ENCODE results near the gene RAB34. TPM values are rescaled to one million over a fixed set of nuclear protein-coding genes. Genes with fewer than 3 reads are reported as not detected.

RAB34 gene
- total RNA-seq, 2 donors from 2014 or later = 6.2 to 14.0 TPM

DNA sequence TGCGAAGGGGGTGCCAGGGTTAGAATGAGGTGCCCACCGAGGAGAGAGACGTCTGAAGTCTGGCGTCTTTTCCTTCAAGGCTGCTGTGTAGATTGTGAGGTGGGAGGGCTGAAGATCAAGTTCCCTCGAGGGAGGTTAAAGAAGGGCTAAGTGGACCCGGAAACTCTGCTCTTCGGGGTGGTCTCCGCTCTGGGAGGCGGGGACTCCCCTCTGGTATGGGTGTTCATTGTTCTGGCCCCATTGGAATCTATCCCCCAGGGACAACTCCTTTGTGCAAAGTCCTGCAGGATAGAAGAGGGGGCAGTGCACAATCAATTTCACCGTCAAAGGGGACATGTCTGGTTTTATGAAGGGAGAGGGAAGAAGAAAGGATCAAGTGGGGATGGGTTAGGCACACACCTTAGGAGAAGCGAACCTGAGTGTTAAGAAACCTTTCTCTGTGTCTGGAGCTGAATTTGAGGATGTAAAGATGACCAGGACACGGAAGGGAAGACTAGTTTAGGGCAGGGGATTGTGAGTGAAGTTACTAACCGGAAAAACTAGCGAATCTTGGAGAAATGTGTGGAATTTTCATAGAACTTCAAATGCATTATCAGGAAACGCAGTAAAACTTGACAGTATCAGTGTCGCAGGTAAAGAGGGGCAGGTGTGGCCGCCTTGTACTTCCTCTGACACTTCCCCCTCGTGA, 809 bp upstream of the RAB34 start:
- H3K4me3 ChIP-seq = peak overlapping the region; percentile 70
- DNase-seq = no peak
- H3K4me1 ChIP-seq = peaks cover 13% of the 10 kb centered on the region
- H3K27me3 ChIP-seq = peaks cover 11% of the 10 kb centered on the region
- TF ChIP-seq, protein P1, sequence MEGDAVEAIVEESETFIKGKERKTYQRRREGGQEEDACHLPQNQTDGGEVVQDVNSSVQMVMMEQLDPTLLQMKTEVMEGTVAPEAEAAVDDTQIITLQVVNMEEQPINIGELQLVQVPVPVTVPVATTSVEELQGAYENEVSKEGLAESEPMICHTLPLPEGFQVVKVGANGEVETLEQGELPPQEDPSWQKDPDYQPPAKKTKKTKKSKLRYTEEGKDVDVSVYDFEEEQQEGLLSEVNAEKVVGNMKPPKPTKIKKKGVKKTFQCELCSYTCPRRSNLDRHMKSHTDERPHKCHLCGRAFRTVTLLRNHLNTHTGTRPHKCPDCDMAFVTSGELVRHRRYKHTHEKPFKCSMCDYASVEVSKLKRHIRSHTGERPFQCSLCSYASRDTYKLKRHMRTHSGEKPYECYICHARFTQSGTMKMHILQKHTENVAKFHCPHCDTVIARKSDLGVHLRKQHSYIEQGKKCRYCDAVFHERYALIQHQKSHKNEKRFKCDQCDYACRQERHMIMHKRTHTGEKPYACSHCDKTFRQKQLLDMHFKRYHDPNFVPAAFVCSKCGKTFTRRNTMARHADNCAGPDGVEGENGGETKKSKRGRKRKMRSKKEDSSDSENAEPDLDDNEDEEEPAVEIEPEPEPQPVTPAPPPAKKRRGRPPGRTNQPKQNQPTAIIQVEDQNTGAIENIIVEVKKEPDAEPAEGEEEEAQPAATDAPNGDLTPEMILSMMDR (IDR thresholded peaks at IDR 0.05) = no peak
- intact Hi-C loops (cut with DNase I) = no loop called here
- peak overlapping the region; percentile 71 for H3K27ac ChIP-seq
- no peaks in the 10 kb centered on the region for H3K9me3 ChIP-seq
- H3K9ac ChIP-seq (ENCODE audit: low read depth in 2 of 2, low read length in 2 of 2) = peak overlapping the region; percentile 30 to 73
- peaks cover 12% of the 10 kb centered on the region for H3K36me3 ChIP-seq

DNA sequence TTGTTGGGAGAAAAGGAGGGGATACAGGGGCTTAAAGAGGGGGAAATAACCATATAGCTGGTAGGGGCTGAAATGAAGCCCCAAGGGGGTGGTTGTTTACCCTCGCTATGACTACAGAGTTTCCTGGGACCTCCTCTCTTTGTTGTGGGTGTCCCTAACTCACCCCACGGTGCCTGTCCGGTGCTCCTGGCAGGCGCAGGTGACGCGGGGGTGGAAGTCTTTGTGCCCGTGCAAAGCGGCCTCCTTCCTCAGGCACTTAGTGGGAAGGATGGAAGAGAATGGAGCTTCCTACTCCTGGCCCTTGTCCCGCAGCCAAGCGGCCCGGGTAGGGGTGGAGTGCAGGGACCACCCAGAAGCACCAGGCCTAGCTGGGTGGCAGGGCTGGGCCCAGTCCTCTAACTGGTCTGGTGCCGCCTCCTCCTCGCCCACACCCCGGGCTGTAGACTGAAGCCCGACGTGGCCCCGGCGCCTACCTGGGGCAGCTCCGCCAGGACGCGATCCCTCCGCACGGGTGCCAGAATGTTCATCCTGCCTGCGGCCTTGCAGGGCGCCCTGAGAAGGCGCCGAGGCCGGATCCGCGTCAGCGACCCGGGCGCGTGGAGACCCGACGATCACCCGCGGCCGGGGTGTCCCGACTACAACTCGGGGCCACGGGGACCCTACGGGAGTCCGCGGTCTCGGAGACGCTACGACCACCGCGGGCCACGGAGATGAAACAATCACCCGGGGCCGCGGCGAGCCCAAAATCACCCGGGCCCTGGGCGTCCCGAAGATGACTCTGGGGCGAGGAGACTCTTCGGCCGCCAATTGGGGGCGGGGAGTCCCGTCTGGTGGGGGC, 709 bp downstream of the RAB34 start:
- H3K36me3 ChIP-seq = peaks cover 2% of the 10 kb centered on the region
- peak overlapping the region; percentile 71 for H3K27ac ChIP-seq
- peaks cover 11% of the 10 kb centered on the region for H3K27me3 ChIP-seq
- TF ChIP-seq, protein P1 (IDR thresholded peaks at IDR 0.05) = no peak
- intact Hi-C loops (cut with DNase I) = no loop called here
- no peaks in the 10 kb centered on the region for H3K9me3 ChIP-seq
- H3K4me1 ChIP-seq = peaks cover 11% of the 10 kb centered on the region
- peak overlapping the region; percentile 44 for H3K4me3 ChIP-seq
- peak; percentile 34 for DNase-seq
- H3K9ac ChIP-seq (ENCODE audit: low read depth in 2 of 2, low read length in 2 of 2) = peak overlapping the region; percentile 63 to 73

DNA sequence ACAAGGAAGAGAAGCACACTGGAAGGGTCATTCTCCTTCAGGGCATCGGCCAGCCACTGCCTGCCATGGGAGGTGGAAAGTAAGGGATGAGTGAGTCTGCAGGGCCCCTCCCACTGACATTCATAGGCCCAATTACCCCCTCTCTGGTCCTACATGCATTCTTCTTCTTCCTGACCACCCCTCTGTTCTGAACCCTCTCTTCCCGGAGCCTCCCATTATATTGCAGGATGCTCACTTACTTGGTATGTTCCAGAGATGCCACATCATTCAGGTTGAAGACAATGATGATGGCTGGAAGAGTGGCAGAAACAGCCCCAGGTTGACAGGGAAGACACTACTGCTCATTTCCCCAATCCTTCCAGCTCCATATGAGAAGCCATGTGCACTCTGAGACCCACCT, 2.5 kb downstream of the RAB34 start:
- Histone ChIP-seq H3K9ac (ENCODE audit: low read depth in 2 of 2, low read length in 2 of 2) (no peak overlapping the region), H3K27me3 (peaks cover 11% of the 10 kb centered on the region), H3K27ac (no peak overlapping the region), H3K4me3 (no peak overlapping the region), H3K4me1 (no peaks in the 10 kb centered on the region), H3K36me3 (no peaks in the 10 kb centered on the region), H3K9me3 (no peaks in the 10 kb centered on the region)
- DNase-seq = no peak
- intact Hi-C loops (cut with DNase I) = no loop called here
- TF ChIP-seq, protein P1 (IDR thresholded peaks at IDR 0.05) = no peak

DNA sequence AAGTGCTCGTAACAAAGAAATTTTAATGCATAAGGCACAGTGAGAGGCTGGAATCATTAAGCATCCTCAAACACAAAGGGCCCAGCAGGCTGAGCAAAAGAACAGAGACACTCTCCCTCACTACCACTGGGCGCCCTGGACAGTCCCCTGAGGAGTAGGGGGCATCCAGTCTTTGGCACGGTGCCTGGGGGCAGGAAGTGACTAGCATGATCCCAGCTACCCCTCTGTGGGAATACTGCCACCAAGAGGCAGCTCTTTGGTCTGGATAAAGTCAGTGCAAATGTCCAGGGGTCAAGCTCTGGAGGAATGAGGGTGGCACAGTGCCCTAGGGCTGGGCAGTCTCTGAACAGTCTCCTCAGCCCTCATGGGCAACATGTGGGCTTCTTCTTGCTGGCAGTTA, 3.4 kb downstream of the RAB34 start:
- H3K4me1 ChIP-seq = no peaks in the 10 kb centered on the region
- TF ChIP-seq, protein P1 (IDR thresholded peaks at IDR 0.05) = no peak
- no peak for DNase-seq
- H3K36me3 ChIP-seq = no peaks in the 10 kb centered on the region
- no peak overlapping the region for H3K9ac ChIP-seq (ENCODE audit: low read depth in 2 of 2, low read length in 2 of 2)
- no peak overlapping the region for H3K27ac ChIP-seq
- no peaks in the 10 kb centered on the region for H3K9me3 ChIP-seq
- no peak overlapping the region for H3K4me3 ChIP-seq
- H3K27me3 ChIP-seq = peaks cover 11% of the 10 kb centered on the region
- intact Hi-C loops (cut with DNase I) = no loop called here

- Histone ChIP-seq H3K4me3 (no peak overlapping the region), H3K36me3 (no peaks in the 10 kb centered on the region), H3K9ac (ENCODE audit: low read depth in 2 of 2, low read length in 2 of 2) (peak overlapping the region in 1 of 2 donors; percentile 9), H3K27me3 (peaks cover 11% of the 10 kb centered on the region), H3K27ac (no peak overlapping the region), H3K9me3 (no peaks in the 10 kb centered on the region), H3K4me1 (no peaks in the 10 kb centered on the region)
- intact Hi-C loops (cut with DNase I) = no loop called here
- no peak for DNase-seq
- TF ChIP-seq, protein P1 (IDR thresholded peaks at IDR 0.05) = no peak
Measured at GRCh38 chr17:28712705-28713415, 4.8 kb downstream of the RAB34 start.

Measured in colonic mucosa (tissue), 4 donors.